ENCODE measurements around the gene PAIP2.

- TF ChIP-seq CTCF (conservative IDR thresholded peaks at IDR 0.05; ENCODE audit: low read depth, low read length) (no peak), EZH2 (IDR thresholded peaks at IDR 0.05; ENCODE audit: borderline replicate concordance, low read depth, low read length, poor library complexity, severe bottlenecking) (no peak)
Observed at GRCh38 chr5:139296862-139297326, 44.8 kb upstream of the PAIP2 start.

Measured in A673 (cell line).